K562 (cell line): ENCODE measurements around the gene GRB10. TPM values are rescaled to one million over a fixed set of nuclear protein-coding genes. Genes with fewer than 3 reads are reported as not detected.

ENCODE experiments used
- ATAC-seq: fragments of 200-7000 bp; cut with Tn5 transposase; 3 replicates; pipeline ENCODE4 v1.9.1; 2020; ENCODE audit warnings: moderate library complexity
- BruUV-seq: library from RNA; stranded (reverse); fragments of 400-500 nt; replicated peaks from 2 replicates; lab custom pipeline; 2021; lab: Mats Ljungman, UMichigan
- CTCF ChIA-PET: fragments of 300-600 bp; formaldehyde crosslinking; extraction: SDS; loops from one replicate; lab custom pipeline; 2021; ENCODE audit warnings: low intra/inter-chr PET ratio; lab: Yijun Ruan, JAX
- POLR2A ChIA-PET: fragments of 300-600, 350-650 bp; sonication (Branson Sonifier 250); formaldehyde crosslinking; extraction: SDS; loops from one replicate; lab custom pipeline; 2021; ENCODE audit warnings: antibody characterized with exemption, inconsistent platforms; lab: Yijun Ruan, JAX
- DNase-seq, 4 experiments: peaks; one replicate each; pipeline versions ENCODE4 v3.0.0 to v3.0.0-alpha.2; 2011 to 2018; ENCODE audit warnings: low spot score in 3 of 4, mixed read lengths in 3 of 4; ENCODE audit errors: extremely low read depth in 1 of 4
- FAIRE-seq: peaks from 2 replicates; lab custom pipeline; 2011; peaks lifted over from hg19 to GRCh38; lab: Jason Lieb, UNC
- H2AFZ ChIP-seq: 2 replicates; pipeline ENCODE4 v1.6.0; 2011; ENCODE audit warnings: low read depth, low read length, control low read depth, inconsistent platforms
- H3K27ac ChIP-seq: fragments of 200-600 bp; 3 replicates; pipeline ENCODE4 v1.8.0; 2011; ENCODE audit warnings: low read depth, mild to moderate bottlenecking, control low read depth, inconsistent platforms, low read length, moderate library complexity, mixed read lengths; ENCODE audit errors: extremely low read depth
- H3K27me3 ChIP-seq, 2 experiments: fragments of 300-600 bp in 1 of 2; 2 replicates in 1 of 2; 3 replicates in 1 of 2; pipeline versions ENCODE4 v1.6.0 to v1.8.0; 2011; ENCODE audit warnings: inconsistent platforms in 2 of 2, low read length in 2 of 2, mild to moderate bottlenecking in 1 of 2, mixed read lengths in 1 of 2, moderate library complexity in 1 of 2; ENCODE audit not compliant: control insufficient read depth in 2 of 2, insufficient read depth in 2 of 2
- H3K36me3 ChIP-seq: fragments of 300-600 bp; 3 replicates; pipeline ENCODE4 v1.8.0; 2011; ENCODE audit warnings: mild to moderate bottlenecking, low read length, inconsistent platforms; ENCODE audit not compliant: control insufficient read depth, insufficient read depth
- H3K4me1 ChIP-seq, 2 experiments: fragments of 200-600 bp in 1 of 2; replicated peaks in 1 of 2; 2 replicates in 1 of 2; 3 replicates in 1 of 2; pipeline versions ENCODE4 v1.5.1 to v1.8.0; 2011; ENCODE audit warnings: inconsistent platforms in 2 of 2, low read length in 2 of 2, mild to moderate bottlenecking in 1 of 2, mixed read lengths in 1 of 2, moderate library complexity in 1 of 2; ENCODE audit not compliant: control insufficient read depth in 2 of 2, insufficient read depth in 2 of 2
- H3K4me2 ChIP-seq: 2 replicates; pipeline ENCODE4 v1.6.1; 2011; ENCODE audit warnings: low read length, control low read depth, inconsistent platforms, mixed read lengths; ENCODE audit not compliant: insufficient read depth
- H3K4me3 ChIP-seq: fragments of 200-600 bp; sonication (generic), shearing (Covaris generic); 2 replicates; pipeline ENCODE4 v1.5.1; 2016; ENCODE audit warnings: control low read depth, inconsistent platforms
- H3K79me2 ChIP-seq: fragments of 200-600 bp; 3 replicates; pipeline ENCODE4 v1.8.0; 2011; ENCODE audit warnings: low read length, inconsistent platforms; ENCODE audit not compliant: control insufficient read depth, insufficient read depth
- H3K9ac ChIP-seq, 2 experiments: 2 replicates each; pipeline versions ENCODE4 v1.6.0 to v1.6.1; 2011; ENCODE audit warnings: low read depth in 2 of 2, low read length in 2 of 2, control low read depth in 1 of 2, inconsistent platforms in 1 of 2, mild to moderate bottlenecking in 1 of 2, mixed read lengths in 1 of 2; ENCODE audit not compliant: insufficient read depth in 1 of 2
- H3K9me1 ChIP-seq: one replicate; pipeline ENCODE4 v1.6.0; 2011; ENCODE audit warnings: inconsistent platforms, mild to moderate bottlenecking, low read length, moderate library complexity; ENCODE audit not compliant: control insufficient read depth, insufficient read depth
- H3K9me3 ChIP-seq: replicated peaks from 2 replicates; pipeline ENCODE4 v1.5.1; 2011; ENCODE audit warnings: low read depth, low read length, inconsistent platforms; ENCODE audit not compliant: control insufficient read depth, insufficient read depth
- H4K20me1 ChIP-seq: replicated peaks from 2 replicates; pipeline ENCODE4 v1.6.1; 2011; ENCODE audit warnings: low read length, inconsistent platforms, mixed read lengths; ENCODE audit not compliant: control insufficient read depth, insufficient read depth
- ARNT ChIP-seq, 2 experiments: fragments of 450-650 bp; IDR thresholded peaks; 2 replicates each; pipeline ENCODE4 v1.6.1; 2016; ENCODE audit warnings: mild to moderate bottlenecking in 1 of 2
- CBX5 ChIP-seq: IDR thresholded peaks from 2 replicates; pipeline ENCODE4 v1.6.1; 2014; ENCODE audit warnings: low read depth, borderline replicate concordance
- HDAC6 ChIP-seq: IDR thresholded peaks from 2 replicates; pipeline ENCODE4 v1.6.1; 2012; ENCODE audit warnings: low read depth, mild to moderate bottlenecking, control low read depth, inconsistent platforms, low read length, moderate library complexity
- IRF2 ChIP-seq: sonication (generic); formaldehyde crosslinking; IDR thresholded peaks from 2 replicates; pipeline ENCODE4 v1.8.1; 2022; ENCODE audit warnings: mild to moderate bottlenecking, missing genetic modification reagents
- MEIS2 ChIP-seq: fragments of 450-650 bp; IDR thresholded peaks from 2 replicates; pipeline ENCODE4 v1.6.1; 2014; ENCODE audit warnings: mild to moderate bottlenecking; ENCODE audit not compliant: partially characterized antibody
- PBX2 ChIP-seq, 2 experiments: IDR thresholded peaks in 1 of 2; conservative IDR thresholded peaks in 1 of 2; 2 replicates each; pipeline ENCODE4 v1.6.1; 2016; ENCODE audit warnings: low read depth in 2 of 2, mild to moderate bottlenecking in 1 of 2, missing compliant biosample characterization in 1 of 2, missing genetic modification characterization in 1 of 2, moderate library complexity in 1 of 2
- SFPQ ChIP-seq: fragments of 200-400 bp; formaldehyde crosslinking; IDR thresholded peaks from 2 replicates; pipeline ENCODE4 v1.6.1; 2017; ENCODE audit warnings: mild to moderate bottlenecking, low read depth, low read length, moderate library complexity
- TEAD1 ChIP-seq, 2 experiments: fragments of 450-650 bp in 1 of 2; sonication (generic) in 1 of 2; formaldehyde crosslinking; IDR thresholded peaks; 2 replicates each; pipeline versions ENCODE4 v1.4.0 to v1.8.0; 2020 to 2022; ENCODE audit warnings: mild to moderate bottlenecking in 2 of 2, missing genetic modification reagents in 1 of 2
- ZNF197 ChIP-seq: fragments of 200-800 bp; sonication (Bioruptor generic); IDR thresholded peaks from 2 replicates; pipeline ENCODE4 v1.6.1; 2016; ENCODE audit warnings: low read depth, missing genetic modification characterization, missing compliant biosample characterization
- ZNF212 ChIP-seq: fragments of 450-650 bp; formaldehyde crosslinking; IDR thresholded peaks from 2 replicates; pipeline ENCODE4 v1.4.0; 2020; ENCODE audit warnings: mild to moderate bottlenecking
- ZNF282 ChIP-seq: sonication (generic); formaldehyde crosslinking; IDR thresholded peaks from 2 replicates; pipeline ENCODE4 v1.8.1; 2023; ENCODE audit warnings: missing genetic modification reagents
- WGBS: fragments of 100-300 bp; shearing (Covaris generic); methylation state at CpG from one replicate; pipeline ENCODE4 v1.1.6; 2016; ENCODE audit warnings: low coverage, mixed read lengths; ENCODE audit not compliant: insufficient coverage; ENCODE audit errors: missing lambda C conversion rate; 5-methylcytosine and 5-hydroxymethylcytosine counted together
- in situ Hi-C: fragments of 300-500 bp; cut with MboI; formaldehyde crosslinking; loops from 4 replicates; pipeline ENCODE4 v1.15.0; 2018; ENCODE audit warnings: inconsistent platforms, mixed read lengths
- intact Hi-C: fragments of 100-400 bp; cut with micrococcal nuclease; formaldehyde crosslinking; loops from 2 replicates; pipeline ENCODE4 v1.14.2; 2022
- polyA plus RNA-seq, 8 experiments: library from polyadenylated mRNA; depleted of rRNA in 4 of 8; stranded (reverse) in 5 of 8; unstranded in 3 of 8; fragments of >200 nt; fragmentation: Nextera tagmentation in 2 of 8; fragmentation: Illumina TruSeq in 1 of 8; extraction: Ambion mirVana in 2 of 8; extraction: Trizol in 1 of 8; gene quantifications; 2 replicates each; pipeline versions ENCODE4 v1.2.1 to v1.2.3, GENCODE V29; 2011 to 2014; ENCODE audit warnings: inconsistent platforms in 1 of 8, missing spikeins in 1 of 8
- total RNA-seq, 7 experiments: library from RNA; depleted of rRNA in 6 of 7; stranded (reverse); fragments of >200 nt in 6 of 7; fragmentation: Illumina TruSeq in 2 of 7; extraction: Trizol in 2 of 7; gene quantifications; 2 replicates each; pipeline versions ENCODE4 v1.2.1 to v1.2.3, GENCODE V29; 2011 to 2021; ENCODE audit warnings: low replicate concordance in 1 of 7
- TF ChIP-seq, protein P1 (sequence below): fragments of 250-450 bp; sonication (Bioruptor Pico); IDR thresholded peaks from 2 replicates; pipeline ENCODE4 v1.8.0; 2022; ENCODE audit warnings: inconsistent platforms, mild to moderate bottlenecking, moderate library complexity, borderline replicate concordance
- TF ChIP-seq, protein P2 (sequence below): sonication (generic); IDR thresholded peaks from 2 replicates; pipeline ENCODE4 v1.6.1; 2016

The GRB10 gene
- total and polyA plus RNA-seq, 9 of the 15 experiments (the other 6 are each of a cell fraction or from before 2014, with no cell fraction given), result 8.9 to 88.5 (median 40.7) TPM

GRCh38 chr7:50754241-50754640 is 28.5 kb downstream of the GRB10 start (continued):
- TF ChIP-seq, protein P1, sequence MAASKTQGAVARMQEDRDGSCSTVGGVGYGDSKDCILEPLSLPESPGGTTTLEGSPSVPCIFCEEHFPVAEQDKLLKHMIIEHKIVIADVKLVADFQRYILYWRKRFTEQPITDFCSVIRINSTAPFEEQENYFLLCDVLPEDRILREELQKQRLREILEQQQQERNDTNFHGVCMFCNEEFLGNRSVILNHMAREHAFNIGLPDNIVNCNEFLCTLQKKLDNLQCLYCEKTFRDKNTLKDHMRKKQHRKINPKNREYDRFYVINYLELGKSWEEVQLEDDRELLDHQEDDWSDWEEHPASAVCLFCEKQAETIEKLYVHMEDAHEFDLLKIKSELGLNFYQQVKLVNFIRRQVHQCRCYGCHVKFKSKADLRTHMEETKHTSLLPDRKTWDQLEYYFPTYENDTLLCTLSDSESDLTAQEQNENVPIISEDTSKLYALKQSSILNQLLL (CRISPR knock-in tag), result no peak
- TF ChIP-seq PBX2 (CRISPR knock-in tag; IDR thresholded peaks at IDR 0.05; ENCODE audit: low read depth) (no peak), PBX2 (tag; conservative IDR thresholded peaks at IDR 0.05; ENCODE audit: low read depth) (no peak), CBX5 (no peak), ZNF197 (CRISPR knock-in tag) (no peak), IRF2 (CRISPR knock-in tag) (no peak), HDAC6 (no peak)

DNA sequence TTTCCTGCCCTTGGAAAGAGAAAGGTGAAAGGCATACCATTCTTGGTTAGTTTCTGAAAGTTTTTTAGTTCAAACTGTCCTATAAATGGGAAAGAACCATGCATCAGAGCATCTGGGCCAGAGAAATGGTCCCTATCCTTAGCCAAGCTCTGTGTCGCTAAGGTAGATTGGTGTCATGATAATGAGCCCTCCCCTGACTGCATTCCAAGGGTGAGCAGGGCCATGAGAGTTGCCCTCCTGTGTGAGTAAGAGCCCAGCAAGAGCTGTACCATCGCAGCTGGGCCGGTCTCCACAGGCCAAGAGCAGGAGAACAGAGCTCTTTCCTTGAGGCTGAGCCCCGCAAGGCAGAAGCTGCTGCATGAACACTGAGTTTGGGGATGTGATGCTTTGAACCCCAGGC is 30.3 kb downstream of the GRB10 start:
- peaks cover 95% of the 10 kb centered on the region for H3K79me2 ChIP-seq
- peaks cover 16% of the 10 kb centered on the region for H3K9me1 ChIP-seq
- no TSS peak for BruUV-seq

More for the DNA sequence above, 30.3 kb downstream of the GRB10 start:
- DNase-seq (no peak), ATAC-seq (no peak), FAIRE-seq (no peak)
- no peak overlapping the region for H3K4me2 ChIP-seq
- no peak for TF ChIP-seq ZNF212 (CRISPR knock-in tag)
- TF ChIP-seq MEIS2, result no peak
- TF ChIP-seq TEAD1 (CRISPR knock-in tag; IDR thresholded peaks at IDR 0.05), result no peak
- TF ChIP-seq, protein P2, sequence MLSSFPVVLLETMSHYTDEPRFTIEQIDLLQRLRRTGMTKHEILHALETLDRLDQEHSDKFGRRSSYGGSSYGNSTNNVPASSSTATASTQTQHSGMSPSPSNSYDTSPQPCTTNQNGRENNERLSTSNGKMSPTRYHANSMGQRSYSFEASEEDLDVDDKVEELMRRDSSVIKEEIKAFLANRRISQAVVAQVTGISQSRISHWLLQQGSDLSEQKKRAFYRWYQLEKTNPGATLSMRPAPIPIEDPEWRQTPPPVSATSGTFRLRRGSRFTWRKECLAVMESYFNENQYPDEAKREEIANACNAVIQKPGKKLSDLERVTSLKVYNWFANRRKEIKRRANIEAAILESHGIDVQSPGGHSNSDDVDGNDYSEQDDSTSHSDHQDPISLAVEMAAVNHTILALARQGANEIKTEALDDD, result no peak
- TF ChIP-seq ZNF282 (CRISPR knock-in tag), result no peak
- TF ChIP-seq ARNT (IDR thresholded peaks at IDR 0.05), result no peak
- TF ChIP-seq SFPQ, result no peak
- intact Hi-C loops, result no loop called here
- peaks cover 82% of the 10 kb centered on the region for H4K20me1 ChIP-seq
- H2AFZ ChIP-seq, result no peak overlapping the region
- in situ Hi-C loops, result no loop called here
- H3K4me1 ChIP-seq, result no peaks in the 10 kb centered on the region
- H3K36me3 ChIP-seq, result peaks cover 26% of the 10 kb centered on the region; the same call in 2 of the 3 replicates
- no peak overlapping the region for H3K27ac ChIP-seq
- no peak overlapping the region for H3K9ac ChIP-seq
- ChIA-PET CTCF (no interaction called here), POLR2A (interaction anchor here (0.6 to 1.2 kb wide), 4 partner anchors 14 to 35 kb away, joined by 3 to 7 read pairs (median 3); no protein-coding TSS in a partner anchor)
- H3K4me3 ChIP-seq, result no peak overlapping the region
- no peaks in the 10 kb centered on the region for H3K9me3 ChIP-seq
- no peaks in the 10 kb centered on the region for H3K27me3 ChIP-seq
- WGBS, result 80% methylated on average over 4 of the region's 4 CpGs
